Measurements from ENCODE around the gene OR10H4. TPM values are rescaled to one million over a fixed set of nuclear protein-coding genes. Genes with fewer than 3 reads are reported as not detected.

The OR10H4 gene
- total RNA-seq, 4 donors from 2014 or later: not detected

DNA sequence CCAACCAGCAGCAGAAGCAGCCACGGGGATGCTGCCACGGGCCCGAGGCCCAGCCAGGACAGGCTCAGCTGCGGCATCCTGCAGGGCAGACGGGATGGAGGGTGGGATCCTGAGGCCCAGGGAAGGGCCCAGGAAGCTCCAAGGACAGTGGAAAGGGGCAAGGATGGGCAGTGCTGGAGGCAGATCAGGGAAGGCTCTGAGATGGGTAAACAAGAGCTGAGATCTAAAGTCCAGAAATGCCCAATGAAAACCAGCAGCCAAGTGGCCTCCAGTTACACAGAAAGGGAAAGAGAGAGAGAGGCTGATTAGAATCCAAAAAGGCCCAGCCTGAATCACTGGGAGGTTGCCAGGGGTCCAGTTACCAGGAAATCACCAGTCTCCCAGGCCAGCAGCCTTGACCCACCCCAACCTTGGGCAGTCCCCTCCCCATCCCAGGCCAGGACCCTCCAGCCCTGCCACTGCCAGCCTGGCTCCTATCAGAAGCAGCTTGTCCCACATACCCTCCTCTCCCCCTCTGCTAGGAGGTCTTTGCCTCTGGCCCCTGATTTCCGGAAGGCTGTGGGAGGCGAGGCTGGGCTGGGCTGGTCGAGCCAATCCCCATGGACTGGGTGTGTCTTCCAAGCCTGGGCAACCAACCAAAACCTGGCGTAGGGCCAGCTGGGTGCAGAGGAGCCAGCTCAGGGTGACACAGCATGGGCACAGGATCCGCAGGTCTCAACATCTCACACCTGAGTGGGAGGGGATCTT is 14.3 kb upstream of the OR10H4 start, which contains the start of gene CYP4F11:
Gene CYP4F11 (minus strand): TSS at position 198 of the 747 bp plus-strand sequence. CDS start 121 bp downstream, at position 77.
- Histone ChIP-seq H3K27ac (no peak within 1 kb of the TSS), H3K4me1 (no peaks in the 10 kb centered on the region), H3K4me3 (no peak within 1 kb of the TSS), H3K36me3 (no peaks in the 10 kb centered on the region), H3K9me3 (no peaks in the 10 kb centered on the region), H3K27me3 (peaks cover 0 to 10% of the 10 kb centered on the region in 2 donors)
- DNase-seq: peak in 1 of 2 donors; percentile 30
- intact Hi-C loops (cut with DNase I; ENCODE audit: low total_unique reads): no loop called here
- TF ChIP-seq, protein P1, sequence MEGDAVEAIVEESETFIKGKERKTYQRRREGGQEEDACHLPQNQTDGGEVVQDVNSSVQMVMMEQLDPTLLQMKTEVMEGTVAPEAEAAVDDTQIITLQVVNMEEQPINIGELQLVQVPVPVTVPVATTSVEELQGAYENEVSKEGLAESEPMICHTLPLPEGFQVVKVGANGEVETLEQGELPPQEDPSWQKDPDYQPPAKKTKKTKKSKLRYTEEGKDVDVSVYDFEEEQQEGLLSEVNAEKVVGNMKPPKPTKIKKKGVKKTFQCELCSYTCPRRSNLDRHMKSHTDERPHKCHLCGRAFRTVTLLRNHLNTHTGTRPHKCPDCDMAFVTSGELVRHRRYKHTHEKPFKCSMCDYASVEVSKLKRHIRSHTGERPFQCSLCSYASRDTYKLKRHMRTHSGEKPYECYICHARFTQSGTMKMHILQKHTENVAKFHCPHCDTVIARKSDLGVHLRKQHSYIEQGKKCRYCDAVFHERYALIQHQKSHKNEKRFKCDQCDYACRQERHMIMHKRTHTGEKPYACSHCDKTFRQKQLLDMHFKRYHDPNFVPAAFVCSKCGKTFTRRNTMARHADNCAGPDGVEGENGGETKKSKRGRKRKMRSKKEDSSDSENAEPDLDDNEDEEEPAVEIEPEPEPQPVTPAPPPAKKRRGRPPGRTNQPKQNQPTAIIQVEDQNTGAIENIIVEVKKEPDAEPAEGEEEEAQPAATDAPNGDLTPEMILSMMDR (IDR thresholded peaks at IDR 0.05): no peak
- TF ChIP-seq POLR2A (IDR thresholded peaks at IDR 0.05): no peak

DNA sequence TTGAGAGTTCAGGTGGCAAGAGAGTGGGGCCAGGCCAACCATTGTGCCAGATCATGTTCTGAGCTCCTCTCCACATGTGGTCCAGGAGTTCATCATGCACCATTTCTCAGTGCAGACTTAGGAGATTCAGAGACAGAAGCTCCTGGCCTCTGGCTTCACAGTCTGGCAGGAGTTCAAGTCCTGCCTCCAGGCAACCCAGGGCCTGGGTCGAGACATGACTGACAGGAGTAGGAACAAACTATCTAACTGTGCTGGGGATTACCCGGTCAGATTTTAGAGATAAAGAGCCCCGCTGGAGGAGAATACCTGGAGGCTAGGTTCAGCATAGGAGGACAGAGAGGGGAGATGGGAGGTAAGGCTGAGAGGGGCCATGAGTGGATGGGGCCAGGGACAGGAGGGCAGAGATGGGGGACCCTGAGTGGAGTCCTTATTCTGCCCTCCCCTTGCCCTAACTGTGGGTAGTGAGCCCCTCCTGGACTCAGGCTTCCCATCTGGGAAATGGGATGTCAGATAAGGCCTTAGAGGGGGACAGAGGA is 13.6 kb upstream of the OR10H4 start:
- H3K36me3 ChIP-seq: no peaks in the 10 kb centered on the region
- TF ChIP-seq POLR2A (IDR thresholded peaks at IDR 0.05): no peak
- TF ChIP-seq, protein P1 (IDR thresholded peaks at IDR 0.05): no peak
- peaks cover 0 to 9% of the 10 kb centered on the region in 2 donors for H3K27me3 ChIP-seq
- no peak for DNase-seq
- no peak overlapping the region for H3K4me3 ChIP-seq
- H3K4me1 ChIP-seq: no peaks in the 10 kb centered on the region
- H3K27ac ChIP-seq: no peak overlapping the region
- no peaks in the 10 kb centered on the region for H3K9me3 ChIP-seq
- intact Hi-C loops (cut with DNase I; ENCODE audit: low total_unique reads): no loop called here

DNA sequence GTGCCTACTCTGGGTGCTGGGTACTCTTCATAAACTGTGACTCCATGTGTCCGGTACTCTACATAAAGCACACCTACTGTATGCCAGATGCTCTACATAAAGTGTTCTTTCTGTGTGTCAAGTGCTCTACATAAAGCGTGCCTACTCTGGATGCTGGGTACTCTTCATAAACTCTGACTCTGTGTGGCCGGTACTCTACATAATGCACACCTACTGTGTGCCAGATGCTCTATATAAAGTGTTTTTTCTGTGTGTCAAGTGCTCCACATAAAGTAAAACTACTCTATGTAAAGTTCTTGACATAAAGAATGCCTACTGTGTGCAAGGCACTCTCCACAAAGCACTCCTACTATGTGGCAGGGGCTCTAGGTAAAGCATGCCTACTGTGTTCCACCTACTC is 12.6 kb upstream of the OR10H4 start:
- Histone ChIP-seq H3K27me3 (peaks cover 0 to under 1% of the 10 kb centered on the region in 2 donors), H3K9me3 (no peaks in the 10 kb centered on the region), H3K36me3 (no peaks in the 10 kb centered on the region), H3K4me3 (no peak overlapping the region), H3K27ac (no peak overlapping the region), H3K4me1 (no peaks in the 10 kb centered on the region)
- TF ChIP-seq, protein P1 (IDR thresholded peaks at IDR 0.05): no peak
- TF ChIP-seq POLR2A (IDR thresholded peaks at IDR 0.05): no peak
- no peak for DNase-seq
- intact Hi-C loops (cut with DNase I; ENCODE audit: low total_unique reads): no loop called here

DNA sequence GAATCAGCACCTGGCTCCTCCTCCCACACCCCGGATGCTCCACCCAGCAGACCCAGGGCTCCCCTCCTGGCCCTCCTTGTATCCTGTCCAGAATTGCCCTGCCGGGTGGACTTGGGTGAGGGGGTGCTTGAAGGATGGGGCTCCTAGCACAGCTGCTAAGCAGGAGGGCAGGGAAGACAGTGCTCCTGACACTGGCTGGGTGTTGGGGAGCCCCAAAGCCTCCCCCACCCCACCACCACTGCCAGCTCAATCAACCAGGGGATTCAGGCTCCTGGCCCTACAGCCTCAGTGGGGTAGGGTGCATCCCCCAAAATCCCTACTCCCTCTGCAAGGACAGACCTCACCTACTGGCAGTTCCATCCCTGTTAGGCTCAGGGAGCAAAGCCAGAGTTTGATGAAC is 11.9 kb upstream of the OR10H4 start:
- intact Hi-C loops (cut with DNase I; ENCODE audit: low total_unique reads): no loop called here
- DNase-seq: no peak
- Histone ChIP-seq H3K36me3 (no peaks in the 10 kb centered on the region), H3K9me3 (no peaks in the 10 kb centered on the region), H3K27ac (no peak overlapping the region), H3K4me1 (no peaks in the 10 kb centered on the region), H3K4me3 (no peak overlapping the region), H3K27me3 (peaks cover 0 to 4% of the 10 kb centered on the region in 2 donors)
- no peak for TF ChIP-seq POLR2A (IDR thresholded peaks at IDR 0.05)
- TF ChIP-seq, protein P1 (IDR thresholded peaks at IDR 0.05): no peak

DNA sequence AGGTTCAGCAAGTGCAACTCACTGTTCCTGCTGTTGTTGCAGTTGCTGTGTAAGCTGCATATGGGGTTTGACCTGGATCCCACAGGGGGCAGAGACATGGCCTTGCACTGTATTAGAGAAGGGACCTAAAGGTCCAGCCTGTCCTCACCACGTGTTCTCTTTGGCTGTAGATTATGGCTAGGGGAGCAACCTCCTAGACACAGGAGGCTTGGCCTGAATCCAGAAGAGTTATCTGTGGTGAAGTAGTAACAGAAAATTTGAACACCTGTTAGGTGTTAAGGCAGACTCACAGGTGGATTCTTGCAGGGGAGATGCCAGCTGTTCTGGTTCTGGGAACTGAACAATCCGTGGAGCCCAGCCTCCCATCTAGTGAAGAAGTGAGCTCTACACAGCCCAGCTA is 11.0 kb upstream of the OR10H4 start:
- Histone ChIP-seq H3K9me3 (no peaks in the 10 kb centered on the region), H3K27ac (no peak overlapping the region), H3K36me3 (no peaks in the 10 kb centered on the region), H3K4me3 (no peak overlapping the region), H3K27me3 (peaks cover 0 to 4% of the 10 kb centered on the region in 2 donors), H3K4me1 (no peaks in the 10 kb centered on the region)
- intact Hi-C loops (cut with DNase I; ENCODE audit: low total_unique reads): no loop called here
- TF ChIP-seq, protein P1 (IDR thresholded peaks at IDR 0.05): no peak
- TF ChIP-seq POLR2A (IDR thresholded peaks at IDR 0.05): no peak
- no peak for DNase-seq
